NCI-H1105 treated with DMSO at 0.1 percent for 48 hours (cell line): ENCODE results near the gene MTFR2.

Experiments used
- DNase-seq: peaks from one replicate; lab custom pipeline; 2025; lab: John Stamatoyannopoulos, UW

MTFR2 gene

DNA sequence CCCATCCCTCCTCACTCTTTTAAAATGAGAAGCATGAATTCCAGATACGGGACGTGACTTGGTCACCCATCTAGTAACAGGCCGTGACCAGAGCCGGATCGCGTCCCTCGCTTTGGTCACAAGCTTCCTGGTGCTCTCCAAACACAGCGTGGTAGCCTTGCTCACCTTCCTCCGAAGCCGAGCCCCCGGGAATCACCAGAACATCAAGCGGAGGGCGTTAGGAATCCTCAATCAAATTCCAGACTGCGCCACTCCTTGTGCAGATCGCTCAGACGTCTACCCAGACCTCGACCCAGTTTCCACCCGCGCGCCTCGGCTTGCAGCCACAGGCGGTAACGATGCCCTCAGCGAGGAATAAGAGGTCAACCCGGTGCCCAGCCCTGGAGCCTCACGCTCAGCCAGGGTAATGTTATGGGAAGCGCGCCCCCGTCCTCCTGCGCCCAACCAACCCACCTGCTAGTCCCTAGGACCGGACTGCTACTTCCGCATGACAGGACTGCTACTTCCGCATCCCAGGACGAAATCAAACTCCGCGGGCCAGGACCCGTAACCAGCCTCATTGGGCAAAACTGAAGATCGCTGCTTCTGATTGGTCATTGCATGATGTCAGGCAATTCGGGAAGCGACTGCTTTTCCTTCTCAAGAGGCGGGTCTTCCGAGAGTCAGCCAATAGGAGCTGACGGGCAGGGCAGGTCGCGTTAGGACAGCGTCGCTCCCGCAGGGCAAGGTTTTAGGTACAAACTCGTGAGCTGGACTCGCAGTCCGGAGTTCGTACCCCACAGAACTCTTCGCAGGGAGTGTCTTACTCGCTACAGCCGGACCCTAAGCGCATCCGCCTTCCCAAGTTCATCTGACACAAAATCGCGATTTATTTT is at the start of gene MTFR2:
Gene MTFR2, minus strand, starts transcription at position 501 of the 875 bp plus-strand sequence. CDS start 1,212 bp downstream, outside the sequence.
- DNase-seq = peak; percentile 99

DNA sequence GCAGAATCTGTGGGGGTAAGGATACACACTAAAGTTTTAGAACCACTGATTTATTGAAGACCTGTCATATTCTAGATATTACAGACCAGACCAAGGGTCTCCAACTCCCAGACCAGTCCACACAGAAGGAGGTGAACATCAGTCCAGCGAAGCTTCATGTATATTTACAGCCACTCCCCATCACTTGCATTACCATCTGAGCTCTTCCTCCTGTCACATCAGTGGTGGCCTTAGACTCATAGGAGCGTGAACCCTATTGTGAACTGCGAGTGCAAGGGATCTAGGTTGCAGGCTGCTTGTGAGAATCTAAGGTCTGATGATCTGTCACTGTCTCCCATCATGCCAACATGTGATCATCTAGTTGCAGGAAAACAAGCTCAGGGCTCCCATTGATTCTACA is 44.5 kb upstream of the MTFR2 start:
- DNase-seq = no peak

DNA sequence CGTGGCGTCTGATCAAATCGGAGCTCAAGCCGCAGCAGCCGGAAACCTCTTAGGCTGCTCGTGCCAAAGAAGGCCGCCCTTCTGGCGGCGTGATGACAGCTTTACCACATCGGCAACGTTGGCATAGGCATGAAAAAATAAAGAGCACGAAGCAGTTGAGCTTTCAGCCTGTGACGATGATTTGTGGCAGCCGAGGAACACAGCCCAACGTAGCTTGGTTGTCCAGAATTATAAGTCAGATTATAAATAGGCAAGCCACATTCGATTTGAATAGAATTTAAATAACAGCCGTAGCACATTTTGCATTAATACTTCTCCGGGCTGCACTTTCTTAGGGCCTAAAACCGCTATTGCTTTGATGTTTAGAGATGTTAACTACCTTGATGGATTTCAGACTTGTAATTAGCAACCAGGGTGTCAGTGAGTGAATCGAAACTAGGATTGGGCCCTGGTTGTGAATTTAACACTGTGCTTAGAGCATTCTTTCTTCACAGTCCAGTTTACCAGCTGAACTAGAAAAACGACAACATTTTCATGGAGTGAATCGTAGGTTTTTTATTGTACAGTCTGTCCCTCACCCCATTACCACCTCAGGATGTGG is 40.4 kb upstream of the MTFR2 start:
- peak; percentile 81 for DNase-seq

DNA sequence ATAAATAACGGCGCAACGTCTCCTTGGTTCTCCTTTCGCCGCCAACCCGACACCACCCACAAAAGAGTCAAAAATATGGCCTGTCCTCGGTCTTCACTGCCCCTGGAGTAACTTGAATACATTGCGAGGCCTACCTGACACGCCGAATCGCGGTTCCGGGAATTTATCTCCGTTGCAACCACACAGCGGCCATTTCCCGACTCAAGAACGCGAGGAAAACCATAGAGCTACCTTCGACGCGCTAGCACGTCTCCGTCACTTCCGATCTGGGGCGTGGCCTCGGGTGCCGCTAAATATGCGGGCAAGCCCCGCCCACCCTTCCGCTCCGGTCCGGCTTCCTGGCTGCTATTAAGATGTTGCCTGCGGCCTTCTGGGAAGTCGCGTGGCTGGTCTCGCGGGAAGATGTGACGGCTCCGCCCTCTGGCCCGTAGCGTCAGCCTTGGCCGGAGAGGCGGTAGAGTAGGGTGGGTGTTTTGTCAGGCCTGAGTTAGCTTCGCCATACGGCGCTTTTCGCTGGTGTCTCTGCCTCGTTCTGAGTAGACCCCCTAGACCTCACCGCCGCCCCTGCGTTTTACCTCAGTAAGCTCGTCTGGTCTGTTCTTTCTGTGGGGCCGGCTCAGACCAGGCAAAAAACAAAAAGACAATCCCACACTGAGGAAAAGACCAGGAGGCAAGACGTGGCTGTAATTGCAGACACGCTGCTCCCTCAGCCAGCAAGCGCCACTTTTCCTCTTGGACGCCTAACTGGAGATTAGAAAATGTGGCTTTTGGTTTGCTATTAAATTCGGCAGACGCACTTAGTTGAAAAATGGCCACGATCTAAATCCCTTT is 39.7 kb upstream of the MTFR2 start, which contains the start of gene BCLAF1:
Gene BCLAF1, minus strand, starts transcription at position 268 of the 831 bp plus-strand sequence. CDS start 9,980 bp downstream, outside the sequence.
- peak; percentile 97 for DNase-seq

DNA sequence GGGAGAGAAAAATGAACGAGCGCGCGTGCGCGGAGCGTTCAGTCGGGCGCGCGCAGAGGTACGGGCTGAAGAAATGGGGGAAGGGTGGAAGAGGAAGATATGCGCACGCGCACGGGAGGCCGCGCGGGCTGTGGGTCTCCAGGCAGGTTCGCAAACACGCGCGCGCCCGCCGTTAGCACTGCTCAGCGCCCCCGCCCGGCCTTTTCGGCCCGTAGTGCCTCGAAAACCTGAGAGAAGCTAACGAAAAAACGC is 39.1 kb upstream of the MTFR2 start:
- DNase-seq = peak; percentile 91

DNA sequence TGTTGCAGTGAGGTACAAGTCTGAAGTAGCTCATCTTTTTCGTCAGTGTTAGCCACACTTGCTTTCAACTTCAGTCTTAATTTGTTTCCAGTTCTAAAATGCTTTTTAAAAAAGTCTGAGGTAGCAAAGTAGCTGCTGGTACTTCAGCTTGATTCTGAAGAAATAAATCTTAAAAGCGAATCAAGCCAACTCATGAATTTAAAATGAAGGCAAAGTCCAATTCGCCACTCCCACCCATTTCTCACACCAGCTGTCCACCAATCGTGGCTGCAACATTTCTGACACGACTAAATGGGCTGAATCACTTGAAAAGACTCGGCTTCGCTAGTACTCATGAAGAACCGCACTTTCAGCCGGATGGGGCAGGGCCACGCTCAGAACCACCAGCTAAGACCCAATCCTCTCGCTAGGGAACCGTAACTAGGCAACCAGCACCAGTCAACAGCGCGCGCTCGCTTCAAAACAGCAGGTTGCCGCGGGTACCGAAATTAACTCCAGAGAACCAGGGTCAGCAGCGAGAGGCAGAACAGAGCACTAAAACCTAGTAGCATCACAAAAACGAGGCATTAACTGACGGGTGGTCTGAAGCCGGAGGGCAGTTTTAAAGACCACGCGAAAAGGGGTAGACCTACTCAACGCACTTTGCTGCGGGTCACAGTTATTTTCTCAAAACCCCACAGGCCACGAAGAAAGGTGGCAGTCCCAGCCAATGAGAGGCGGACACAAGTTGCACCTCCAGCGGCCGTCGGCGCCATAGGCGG is 38.6 kb upstream of the MTFR2 start:
- DNase-seq = peak; percentile 77

DNA sequence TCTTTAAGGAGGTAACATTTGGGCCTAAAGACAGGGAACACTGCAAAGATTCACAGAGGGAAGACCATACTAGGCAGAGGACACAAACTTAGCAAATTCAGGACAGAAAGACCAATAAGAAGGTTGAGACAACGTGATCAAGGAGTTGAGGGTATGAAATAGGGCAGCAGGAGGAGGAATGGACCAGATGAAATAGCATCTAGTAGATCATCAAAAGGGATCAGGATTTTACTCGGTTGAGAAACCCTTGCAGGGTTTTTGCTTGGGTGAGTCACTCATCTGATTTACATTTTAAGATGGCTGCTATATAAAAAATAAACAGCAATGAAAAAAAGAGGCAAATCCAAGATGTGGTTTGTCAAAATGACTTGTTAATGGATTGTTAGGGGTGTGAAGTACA is 34.8 kb upstream of the MTFR2 start:
- DNase-seq = no peak

DNA sequence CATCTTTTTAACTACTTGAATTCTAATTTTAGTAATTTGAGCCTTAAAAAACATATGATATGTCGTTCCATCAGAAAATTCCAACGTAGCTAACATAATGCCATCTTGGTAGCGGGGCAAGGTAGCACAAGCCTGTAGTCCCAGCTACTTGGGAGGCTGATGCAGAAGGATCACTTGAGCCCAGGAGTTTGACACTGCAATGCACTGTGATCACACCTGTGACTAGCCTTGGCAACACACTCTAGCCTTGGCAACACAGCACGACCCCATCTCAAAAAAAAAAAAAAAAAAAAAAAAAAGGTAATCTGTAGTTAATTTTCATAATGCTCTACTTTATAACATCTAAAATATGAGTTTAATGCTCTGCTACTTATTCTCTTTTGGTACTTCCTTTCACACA is 32.8 kb upstream of the MTFR2 start:
- DNase-seq = no peak

DNA sequence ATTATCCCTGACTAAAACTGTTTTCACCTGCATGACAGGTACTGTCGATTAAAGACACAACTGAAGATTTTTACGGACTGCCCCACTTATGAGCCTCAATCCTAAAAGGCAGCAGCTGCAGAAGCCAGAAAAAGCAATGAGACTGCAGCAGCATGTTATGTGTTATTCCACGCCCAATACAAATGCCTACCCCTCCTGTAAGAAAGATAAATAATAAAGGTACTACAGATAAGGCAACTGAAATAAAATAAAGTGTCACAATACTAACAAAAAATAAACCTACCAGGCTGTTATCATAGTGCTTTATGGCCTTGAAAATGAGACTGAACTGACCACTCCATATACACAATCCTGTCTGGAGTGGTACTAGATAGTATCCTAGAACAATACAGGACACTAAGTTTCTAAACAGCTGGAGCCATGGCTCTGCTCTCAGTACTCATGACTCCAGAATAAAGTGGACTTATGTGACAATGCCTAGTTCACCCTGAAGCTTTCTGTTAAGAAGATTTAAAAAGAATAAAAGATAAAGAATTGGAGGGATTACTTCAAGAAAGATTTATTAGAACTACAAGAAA is 30.0 kb upstream of the MTFR2 start:
- DNase-seq = no peak

DNA sequence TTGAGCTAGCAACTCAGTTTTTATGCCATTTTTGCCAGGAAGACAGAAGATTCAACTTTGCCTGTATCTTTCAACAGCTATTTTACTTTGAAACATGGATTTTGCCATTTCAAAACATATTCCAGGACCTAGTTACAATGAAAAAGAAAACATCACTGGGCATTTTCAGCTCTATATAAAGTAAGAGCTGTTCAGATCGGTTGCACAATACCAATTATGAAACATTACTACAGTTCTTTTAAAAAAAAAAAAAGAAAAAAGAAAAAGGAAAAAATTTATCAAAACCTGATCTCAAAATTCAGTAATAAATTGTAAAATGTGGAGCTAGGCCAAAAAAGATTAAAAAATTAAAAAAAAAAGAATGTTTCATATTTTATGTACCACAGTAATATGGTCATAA is 24.0 kb upstream of the MTFR2 start:
- DNase-seq = no peak

DNA sequence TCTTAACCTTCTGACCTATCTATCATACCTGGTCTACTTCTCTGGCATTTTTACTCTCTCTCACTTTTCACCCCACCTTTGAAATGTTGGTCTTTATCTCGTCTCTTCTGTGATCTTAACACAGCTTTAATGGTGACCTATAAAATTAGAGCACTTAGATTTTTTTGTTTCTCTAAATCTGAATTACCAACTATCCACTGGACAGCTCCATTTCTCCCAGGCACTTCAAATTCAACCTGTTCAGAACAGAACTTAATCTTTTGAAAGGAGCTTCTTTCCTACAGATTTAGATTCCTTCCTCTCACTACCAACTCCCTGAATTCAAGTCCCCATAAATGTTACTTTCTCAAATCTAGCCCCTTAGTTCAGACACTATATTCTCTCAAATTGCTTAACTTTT is 15.0 kb upstream of the MTFR2 start:
- DNase-seq = no peak

DNA sequence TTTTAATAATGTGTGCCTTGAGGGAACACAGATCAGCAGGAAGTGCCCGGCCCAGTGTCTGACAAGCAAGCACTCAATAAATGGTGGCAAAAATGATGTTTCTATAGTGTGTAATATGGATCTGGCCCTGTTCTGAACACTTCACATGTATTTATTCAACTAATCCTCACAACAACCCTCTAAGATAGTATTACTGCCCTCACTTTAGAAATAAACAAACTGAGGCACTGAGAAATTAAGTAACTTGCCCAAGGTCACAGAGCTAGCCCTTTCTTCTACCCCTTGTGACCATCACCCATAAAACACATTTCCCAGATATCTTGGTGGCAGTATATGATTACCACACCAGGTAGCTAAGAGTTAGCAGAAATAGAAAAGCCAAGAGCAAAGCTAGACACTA is 12.8 kb upstream of the MTFR2 start:
- DNase-seq = no peak

DNA sequence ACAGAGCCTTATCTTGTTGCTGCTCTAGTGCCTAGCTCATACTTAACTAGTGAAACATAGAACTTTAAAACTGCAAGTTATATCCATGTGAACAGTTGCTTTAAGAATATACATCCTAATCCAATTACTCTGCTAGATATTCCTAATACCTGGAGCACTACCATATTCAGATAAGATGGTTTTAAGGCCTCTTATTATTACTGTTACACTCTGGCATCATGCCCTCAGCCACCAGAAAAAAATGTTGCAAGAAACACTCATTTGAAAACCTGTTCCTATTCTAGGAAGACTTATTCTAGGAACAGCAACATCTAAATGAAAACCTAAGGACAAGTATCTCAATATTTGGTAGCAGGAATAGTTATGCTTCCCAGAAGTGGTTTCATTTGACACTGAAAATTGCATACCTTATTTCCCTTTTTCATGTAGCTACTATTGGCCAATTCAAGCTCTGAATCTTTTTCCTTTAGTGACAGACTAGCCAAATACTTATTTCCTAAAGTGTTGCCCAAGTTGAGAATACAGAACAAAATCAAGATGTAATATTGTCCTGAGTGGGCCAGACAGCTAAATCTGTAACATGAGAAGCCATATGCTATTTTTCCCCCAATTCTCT is 4.8 kb upstream of the MTFR2 start:
- DNase-seq = no peak

DNA sequence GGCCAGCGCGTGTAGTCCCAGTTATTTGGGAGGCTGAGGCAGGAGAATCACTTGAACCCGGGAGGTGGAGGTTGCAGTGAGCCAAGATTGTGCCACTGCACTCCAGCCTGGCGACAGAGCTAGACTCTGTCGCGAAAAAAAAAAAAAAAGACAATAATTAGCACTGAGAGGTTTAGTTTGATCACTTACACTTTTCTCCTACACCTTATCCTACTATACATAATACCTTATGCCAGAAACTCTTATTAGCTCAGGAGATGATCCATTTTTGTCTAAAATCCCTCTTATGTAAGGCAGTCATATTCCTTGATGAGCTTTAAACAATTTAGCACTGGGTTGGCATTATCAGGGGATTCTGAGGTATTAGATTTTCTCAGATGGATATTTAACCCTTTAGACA is 3.6 kb upstream of the MTFR2 start:
- no peak for DNase-seq

DNA sequence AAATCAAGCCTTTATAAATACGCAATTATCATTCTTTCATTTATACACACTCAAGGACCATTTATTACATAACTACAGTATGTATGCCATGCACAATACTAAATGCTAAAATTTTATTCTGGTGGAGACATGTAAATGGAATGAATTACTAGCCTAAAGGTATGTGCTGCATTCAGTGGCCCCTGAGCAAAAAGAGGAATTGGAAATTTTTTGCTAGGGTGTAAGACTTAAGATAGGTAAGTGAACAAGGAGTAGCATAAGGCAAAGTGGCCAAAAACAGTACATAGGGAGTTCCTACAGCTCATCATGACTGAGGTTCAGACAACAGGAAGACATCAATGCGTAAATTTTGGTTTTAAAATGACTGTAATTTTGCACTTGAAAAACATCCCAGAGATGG is 2.3 kb upstream of the MTFR2 start:
- no peak for DNase-seq

DNA sequence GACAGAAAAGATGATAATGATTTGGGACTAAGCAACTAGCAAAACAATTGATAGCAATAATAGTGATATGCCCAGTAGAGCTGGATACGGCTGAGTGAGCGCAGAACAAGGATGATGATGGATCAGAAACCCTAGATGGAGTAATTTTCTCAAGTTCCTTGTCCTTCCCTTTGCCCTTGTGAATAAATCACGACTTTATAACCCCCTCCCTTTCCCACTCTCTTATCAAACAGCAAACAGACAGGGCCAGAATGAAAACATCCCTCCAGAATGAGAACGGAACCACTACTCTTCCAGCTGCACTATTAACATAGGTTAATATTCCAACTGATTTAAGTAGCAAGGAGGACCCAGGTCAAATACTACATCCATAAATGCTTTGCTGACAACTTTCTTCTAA is 1.3 kb upstream of the MTFR2 start:
- DNase-seq = no peak

DNA sequence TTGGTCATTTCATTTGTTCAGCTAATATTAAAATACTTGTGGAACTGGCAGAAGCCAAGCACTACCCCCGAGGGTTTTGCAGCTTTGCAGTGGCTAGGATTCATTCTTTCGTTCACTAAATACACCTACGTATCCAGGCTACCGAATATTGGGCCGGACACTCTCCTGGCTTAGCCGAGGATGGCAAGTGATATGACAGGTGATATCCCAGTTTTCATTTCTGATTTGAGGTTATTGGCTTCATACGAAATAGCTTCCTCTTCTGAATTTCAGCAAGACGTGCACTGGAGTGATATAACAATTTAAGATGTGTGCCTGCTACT is 536 bp upstream of the MTFR2 start:
- no peak for DNase-seq

DNA sequence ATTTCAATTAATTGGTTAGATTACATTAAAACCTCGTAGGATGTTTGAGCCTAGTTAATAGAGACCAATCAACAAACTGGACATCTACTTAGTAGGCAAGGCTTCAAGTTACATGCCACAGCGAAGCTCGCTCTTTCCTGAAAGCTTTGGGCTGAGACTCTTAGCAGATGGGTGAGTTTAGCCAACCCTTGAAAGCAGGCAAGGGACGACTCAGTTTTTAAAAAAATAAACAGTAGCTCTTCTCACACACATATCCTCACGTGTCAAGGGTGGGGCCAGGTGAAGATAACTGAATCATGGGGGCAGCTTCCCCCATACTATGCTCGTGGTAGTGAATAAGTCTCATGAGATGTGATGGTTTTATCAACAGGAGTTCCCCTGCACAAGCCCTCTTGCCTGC is 775 bp downstream of the MTFR2 start:
- no peak for DNase-seq

DNA sequence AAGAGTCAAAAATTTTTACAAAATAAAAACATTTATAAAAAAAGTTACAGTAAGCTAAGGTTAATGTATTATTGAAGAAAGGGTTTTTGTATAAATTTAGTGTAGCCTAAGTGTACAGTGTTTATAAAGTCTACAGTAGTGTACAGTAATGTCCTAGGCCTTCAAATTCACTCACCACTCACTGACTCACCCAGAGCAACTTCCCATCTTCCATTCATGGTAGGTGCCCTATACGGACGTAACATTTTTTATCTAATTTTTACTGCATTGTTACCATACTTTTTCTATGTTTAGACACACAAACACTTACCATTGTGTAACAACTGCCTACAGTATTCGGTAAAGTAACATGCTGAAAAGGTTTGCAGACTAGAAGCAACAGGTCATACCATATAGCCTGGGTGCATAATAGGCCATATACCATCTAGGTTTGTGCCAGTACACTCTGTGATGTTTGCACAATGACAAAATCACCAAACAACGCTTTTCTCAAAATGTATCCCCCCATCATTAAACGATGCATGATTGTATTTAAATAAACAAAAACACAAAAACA is 6.0 kb downstream of the MTFR2 start:
- DNase-seq = no peak

DNA sequence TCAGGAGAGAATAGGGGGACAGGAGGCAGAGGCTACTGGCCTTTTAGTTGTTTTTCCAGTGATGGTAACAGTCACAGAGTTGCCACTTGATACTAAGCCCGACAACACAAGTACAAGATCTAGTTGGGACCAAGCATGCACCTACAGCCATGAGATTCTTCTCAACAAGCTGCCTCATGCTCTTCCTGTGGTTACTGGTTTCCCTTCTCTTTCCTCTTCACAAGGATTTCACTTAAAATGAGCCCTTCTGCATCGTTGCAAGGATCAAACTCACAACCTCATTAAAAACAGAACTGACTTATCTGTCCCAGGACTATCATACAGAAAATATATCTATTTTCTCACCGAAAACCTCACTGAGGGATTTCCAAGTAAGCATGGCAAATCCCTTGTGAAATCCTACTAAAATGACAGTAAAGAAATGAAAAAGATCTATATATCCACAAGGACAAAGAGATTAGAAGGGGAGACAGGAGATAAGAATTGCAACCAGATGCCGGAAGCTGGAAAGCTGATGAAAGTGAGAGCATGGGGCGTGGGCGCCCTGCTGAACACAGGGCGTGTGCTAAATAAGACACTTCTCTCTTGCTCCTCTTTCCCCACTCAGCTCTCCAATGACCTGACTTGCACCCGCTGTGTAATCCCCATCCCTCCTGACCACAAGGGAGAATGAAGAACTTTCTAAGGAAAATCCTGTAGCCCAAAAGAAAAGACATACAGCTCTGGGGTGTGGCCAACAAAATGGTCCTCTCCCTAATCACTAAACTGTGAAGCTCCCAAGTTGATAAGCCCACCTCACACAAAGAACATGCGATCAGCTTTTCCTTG is 13.4 kb downstream of the MTFR2 start:
- DNase-seq = no peak
